Superior temporal gyrus (tissue), 1 donor: Measurements from ENCODE around the gene MINDY4B.
"Not testable (repeated sequence)": the region's sequence is repeated elsewhere in the genome, so short reads cannot be mapped to it uniquely, and the experiment has no call there.

Experiments used
- DNase-seq: peaks from one replicate; pipeline ENCODE4 v3.0.0-alpha.2; 2016; ENCODE audit errors: extremely low spot score

MINDY4B gene

DNA sequence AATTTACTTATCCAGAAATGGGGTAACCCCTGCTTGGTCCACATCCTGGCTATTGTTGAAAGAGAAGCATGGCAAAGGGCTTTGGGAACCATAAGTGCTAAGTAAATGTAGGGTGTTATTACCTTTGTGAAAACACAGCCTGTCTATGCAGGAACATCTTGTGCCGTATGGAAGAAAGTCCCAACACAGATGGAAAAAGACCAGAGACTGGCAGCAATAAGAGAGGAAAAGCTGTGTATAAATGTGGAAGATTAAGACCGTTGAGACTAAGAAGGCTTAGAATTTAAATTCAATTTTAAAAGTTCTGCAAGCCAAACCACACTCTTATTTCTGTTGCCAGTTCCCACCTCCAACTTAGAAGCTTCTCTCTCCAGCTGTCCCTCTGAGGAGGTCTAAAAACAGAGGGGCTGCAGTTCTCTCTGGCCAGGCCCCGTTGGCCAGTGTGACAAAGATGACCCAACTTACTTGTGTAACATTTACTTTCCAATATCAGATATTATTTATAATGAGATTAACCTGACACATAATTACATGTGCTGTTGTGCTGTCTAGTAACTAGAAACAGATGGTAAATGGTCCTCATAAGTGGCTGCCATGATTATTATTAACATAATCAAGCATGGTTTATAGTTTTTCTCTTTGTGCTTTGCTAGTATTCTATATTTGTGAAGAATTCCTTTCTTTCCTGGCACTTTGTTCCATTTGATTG is 7.0 kb downstream of the MINDY4B start:
- no peak for DNase-seq

GRCh38 chr3:150897592-150897991 is 7.6 kb downstream of the MINDY4B start:
- no peak for DNase-seq

- DNase-seq = no peak
These were observed 14.4 kb downstream of the MINDY4B start for GRCh38 chr3:150890831-150891230.

- no peak for DNase-seq
These were observed 14.9 kb downstream of the MINDY4B start for GRCh38 chr3:150890295-150890694.

GRCh38 chr3:150889106-150889505 is 16.1 kb downstream of the MINDY4B start:
- DNase-seq = no peak

- DNase-seq = no peak
These were observed 18.2 kb downstream of the MINDY4B start for GRCh38 chr3:150887031-150887430.

GRCh38 chr3:150885535-150885934 is 19.7 kb downstream of the MINDY4B start:
- no peak for DNase-seq

GRCh38 chr3:150878996-150879575 is 26.2 kb downstream of the MINDY4B start:
- DNase-seq = no peak

- DNase-seq = no peak
These were observed 26.9 kb downstream of the MINDY4B start for GRCh38 chr3:150878290-150878689.

GRCh38 chr3:150877303-150877702 is 27.9 kb downstream of the MINDY4B start:
- no peak for DNase-seq

DNA sequence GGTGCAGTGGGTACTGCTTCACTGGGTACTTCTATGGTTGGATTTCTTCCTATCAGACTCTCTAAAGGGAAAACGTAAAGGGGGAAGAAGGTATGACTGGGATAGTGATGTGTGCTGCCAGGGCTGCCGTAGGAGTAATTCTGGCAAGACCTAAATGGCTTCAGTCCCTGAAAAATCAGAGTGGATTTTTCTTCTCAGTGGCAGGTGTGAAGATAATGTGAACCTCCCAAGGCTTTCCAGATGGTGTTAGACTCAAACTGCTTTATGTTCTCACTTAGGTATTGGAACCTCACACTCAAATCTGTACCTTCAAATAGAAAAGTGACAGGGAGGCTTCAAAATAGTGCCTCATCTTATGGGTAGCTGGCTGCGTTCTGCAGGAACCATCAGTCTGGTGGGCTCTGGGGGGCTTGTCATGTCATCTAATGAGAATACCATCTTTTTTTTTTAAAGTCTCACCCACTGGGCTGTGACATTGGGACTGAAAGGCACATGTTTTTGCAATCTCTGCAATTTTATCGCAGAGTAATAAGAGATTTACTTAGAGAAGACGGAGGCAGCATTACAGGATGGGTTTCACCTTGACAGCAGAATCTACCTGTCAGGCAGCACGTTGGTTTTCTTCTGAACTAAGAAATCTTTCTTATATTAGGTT is 28.5 kb downstream of the MINDY4B start:
- peak; percentile 63 for DNase-seq

- DNase-seq = no peak
These were observed 29.7 kb downstream of the MINDY4B start for GRCh38 chr3:150875548-150875947.

- DNase-seq = no peak
These were observed 30.5 kb downstream of the MINDY4B start for GRCh38 chr3:150874666-150875219.

GRCh38 chr3:150871192-150871591 is 34.0 kb downstream of the MINDY4B start:
- no peak for DNase-seq

DNA sequence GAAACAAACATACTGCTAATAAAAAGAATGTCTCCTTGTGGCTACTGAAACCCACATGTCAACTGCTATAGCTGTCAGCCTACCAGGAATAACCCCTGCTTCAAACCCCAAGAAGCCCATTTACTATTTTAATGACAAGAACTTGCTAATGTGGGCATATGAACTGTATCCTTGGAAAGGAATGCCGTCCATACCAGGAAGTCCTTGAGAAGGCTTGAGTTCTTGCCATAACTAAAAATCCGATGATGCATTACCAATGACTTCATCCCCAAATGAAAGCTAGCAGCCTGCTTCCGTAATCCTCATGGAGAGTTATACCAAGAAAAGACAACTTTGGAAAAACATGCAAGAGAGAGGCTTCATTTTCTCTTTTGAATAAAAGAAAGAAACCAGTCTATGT is 34.8 kb downstream of the MINDY4B start:
- no peak for DNase-seq

DNA sequence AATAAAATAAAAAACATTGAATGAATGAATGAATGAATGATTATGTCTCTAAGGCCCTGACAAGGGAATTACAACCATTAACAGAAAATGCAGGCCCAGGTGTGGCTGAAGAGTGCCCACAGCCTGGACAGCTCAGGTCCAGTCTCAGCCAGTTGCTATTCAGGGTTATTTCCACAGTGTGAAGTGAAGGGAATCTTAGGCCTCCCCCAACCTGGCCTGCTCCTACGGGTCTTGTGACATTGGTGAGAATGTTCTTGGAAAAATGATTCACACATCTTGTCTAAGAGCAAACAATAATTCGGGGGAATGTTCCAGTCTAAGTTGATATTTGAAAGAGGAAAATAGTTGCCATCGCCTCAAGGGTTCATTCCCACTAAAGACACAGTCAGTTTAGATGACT is 37.0 kb downstream of the MINDY4B start:
- no peak for DNase-seq

GRCh38 chr3:150867434-150867833 is 37.8 kb downstream of the MINDY4B start:
- no peak for DNase-seq

- DNase-seq = not testable (repeated sequence)
These were observed 41.3 kb downstream of the MINDY4B start for GRCh38 chr3:150863921-150864320.

GRCh38 chr3:150861851-150862250 is 43.4 kb downstream of the MINDY4B start:
- no peak for DNase-seq

GRCh38 chr3:150857936-150858335 is 47.3 kb downstream of the MINDY4B start:
- DNase-seq = not testable (repeated sequence)

GRCh38 chr3:150850191-150850590 is 55.0 kb downstream of the MINDY4B start:
- no peak for DNase-seq

- DNase-seq = no peak
These were observed 56.4 kb downstream of the MINDY4B start for GRCh38 chr3:150848864-150849263.

DNA sequence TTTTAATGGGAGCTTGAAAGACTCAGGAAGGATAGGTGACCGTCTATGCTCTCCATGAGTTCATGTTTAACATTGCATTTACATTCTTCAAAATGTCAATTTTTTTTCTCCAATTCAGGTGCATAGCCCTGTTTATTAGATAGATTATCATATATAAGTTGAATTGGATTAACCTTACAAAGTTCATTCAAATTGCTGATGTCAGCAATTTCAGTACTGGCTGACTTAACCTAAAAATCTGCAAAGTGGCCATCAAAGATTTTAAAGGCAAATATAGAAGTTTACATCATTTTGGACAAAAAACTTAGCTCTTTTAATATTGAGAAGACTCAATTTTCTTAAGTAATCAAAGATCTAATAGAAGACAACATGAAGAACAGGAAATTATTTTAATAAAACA is 57.8 kb downstream of the MINDY4B start:
- no peak for DNase-seq
